GM18873 (cell line): ENCODE data around the gene SLC9B1.
"Not testable (repeated sequence)": the region's sequence is repeated elsewhere in the genome, so short reads cannot be mapped to it uniquely, and the experiment has no call there.

Experiments
- ATAC-seq: cut with Tn5 transposase; IDR thresholded peaks from one replicate; pipeline ENCODE4 v1.9.1; 2021; ENCODE audit warnings: mild to moderate bottlenecking, moderate library complexity, moderate number of reproducible peaks; ENCODE audit not compliant: unreplicated experiment, low FRiP score

The SLC9B1 gene

DNA sequence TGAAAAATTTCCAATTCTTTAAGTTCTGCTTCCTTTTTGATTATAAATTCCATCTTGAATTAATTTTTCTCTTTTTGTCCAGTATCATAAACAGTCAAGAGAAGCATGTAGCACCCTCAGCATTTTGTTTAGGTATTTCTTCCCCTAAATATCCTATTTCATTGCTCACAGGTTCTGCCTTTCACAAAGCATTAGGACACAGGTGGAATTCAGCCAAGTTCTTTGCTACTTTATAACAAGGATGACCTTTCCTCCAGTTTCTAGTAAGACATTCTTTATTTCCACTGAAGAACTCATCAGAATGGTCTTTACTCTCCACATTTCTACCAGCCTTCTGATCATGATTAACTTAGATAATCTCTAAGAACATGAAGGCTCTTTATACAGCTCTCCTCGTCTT is 7.4 kb downstream of the SLC9B1 start:
- ATAC-seq, result no peak

DNA sequence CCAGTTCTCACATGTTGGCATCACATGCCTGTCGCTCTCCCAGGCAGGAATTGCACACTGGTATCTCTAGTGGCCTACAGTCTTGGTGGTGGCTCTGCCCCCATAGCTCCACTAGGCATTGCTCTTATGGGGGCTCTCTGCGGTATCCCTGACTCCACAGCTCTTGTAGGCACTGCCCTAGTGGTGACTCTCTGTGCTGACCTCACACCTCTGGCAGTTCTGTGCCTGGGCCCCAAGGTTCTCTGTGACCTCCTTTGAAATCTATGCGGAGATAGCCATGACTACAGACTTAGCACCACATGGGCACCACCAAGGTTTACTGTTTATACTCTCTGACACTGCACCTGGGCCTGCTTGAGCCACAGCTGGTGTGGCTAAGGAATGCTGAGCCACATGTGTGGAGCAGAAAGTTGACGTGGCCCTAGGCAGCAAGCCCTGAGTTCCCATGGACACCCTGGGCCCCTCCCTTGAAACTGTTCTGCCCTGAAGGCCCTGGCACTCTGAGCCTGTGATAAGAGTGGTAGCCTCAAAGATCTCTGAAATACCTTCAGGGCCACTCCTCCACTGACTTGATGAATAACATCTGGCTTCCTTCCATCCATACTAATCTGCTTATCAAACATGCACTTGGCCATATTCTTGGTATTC is 8.0 kb downstream of the SLC9B1 start:
- no peak for ATAC-seq

DNA sequence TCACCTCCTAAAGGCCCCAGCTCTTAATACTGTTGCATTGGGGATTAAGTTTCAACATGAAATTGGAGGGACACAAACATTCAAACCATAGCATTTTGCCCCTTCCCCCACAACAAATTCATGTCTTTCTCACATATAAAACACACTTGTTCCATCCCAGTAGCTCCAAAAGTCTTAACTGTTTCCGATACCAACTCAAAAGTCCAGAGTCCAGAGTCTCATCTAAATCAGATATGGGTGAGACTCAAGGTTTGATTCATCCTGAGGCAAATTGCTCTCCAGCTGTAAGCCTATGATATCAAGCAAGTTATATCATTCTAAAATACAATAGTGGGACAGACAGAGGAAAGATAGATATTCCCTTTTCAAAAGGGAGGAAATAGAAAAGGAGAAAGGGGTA is 8.7 kb downstream of the SLC9B1 start:
- ATAC-seq, result no peak

DNA sequence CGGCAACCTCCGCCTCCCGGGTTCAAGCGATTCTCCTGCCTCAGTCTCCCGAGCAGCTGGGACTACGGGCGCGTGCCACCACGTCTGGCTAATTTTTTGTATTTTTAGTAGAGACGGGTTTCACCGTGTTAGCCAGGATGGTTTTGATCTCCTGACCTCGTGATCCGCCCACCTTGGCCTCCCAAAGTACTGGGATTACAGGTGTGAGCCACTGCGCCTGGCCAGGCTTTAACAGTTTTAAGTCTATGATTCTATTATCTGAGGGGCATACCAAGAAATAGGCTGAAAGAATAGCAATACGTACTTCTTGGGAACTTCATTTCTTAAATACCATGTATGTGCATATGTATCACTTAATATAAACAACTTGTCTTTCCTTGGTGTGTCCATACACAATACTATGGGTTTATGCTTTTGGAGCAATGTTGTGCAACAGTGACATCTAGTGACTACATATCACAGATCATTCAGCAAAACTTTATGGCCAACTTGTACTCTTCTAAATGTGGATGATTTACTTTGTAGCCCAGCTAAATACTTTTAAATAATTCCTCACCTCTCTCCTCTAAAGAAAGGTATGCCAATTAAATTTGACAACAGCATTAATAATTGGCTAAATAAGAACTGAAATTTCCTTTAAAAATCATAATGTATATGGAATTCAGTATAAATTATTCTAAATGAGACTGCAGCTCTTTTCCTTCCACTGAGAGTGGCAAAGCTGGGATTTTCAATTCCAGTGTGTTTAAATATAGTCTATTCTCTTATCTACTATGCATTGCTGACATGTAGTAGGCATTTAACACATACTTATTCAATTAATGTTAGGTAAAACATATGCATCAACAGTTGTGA is 10.4 kb downstream of the SLC9B1 start:
- ATAC-seq, result peak; percentile 63

DNA sequence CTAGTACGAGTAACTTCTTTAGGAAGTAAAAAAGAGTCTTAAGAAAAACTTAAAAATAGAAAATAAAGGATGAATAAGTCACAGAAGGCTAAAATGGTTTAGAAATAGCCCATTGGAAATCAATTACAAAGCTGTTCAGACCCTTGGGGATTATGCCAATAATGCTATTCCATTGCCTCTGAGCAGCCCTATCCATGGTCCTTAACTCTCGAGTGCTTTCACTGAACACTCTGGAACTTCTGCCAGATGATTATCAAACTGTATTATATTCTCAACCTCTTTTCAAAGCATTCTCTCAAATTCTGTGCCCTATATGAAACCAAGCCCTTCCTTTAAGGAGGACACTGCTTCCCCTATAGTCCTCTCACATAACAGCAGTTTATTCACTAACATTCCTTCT is 17.0 kb downstream of the SLC9B1 start:
- ATAC-seq, result no peak

DNA sequence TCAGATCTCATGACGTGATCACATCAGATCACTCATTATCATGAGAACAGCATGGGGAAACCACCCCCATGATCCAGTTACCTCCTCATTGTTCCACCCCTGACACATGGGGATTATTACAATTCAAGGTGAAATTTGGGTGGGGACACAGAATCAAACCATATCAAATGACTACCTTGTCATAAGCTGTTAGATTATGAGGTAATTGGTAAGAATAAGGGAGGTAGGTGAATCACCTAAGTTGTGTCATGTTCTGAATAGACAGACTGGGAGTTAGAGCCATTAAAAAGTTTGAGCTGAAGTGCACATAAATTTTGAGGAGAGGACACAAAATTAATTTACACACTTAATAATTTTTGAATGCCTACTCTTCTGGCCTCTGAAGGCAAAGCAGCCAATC is 24.7 kb downstream of the SLC9B1 start:
- ATAC-seq, result no peak

DNA sequence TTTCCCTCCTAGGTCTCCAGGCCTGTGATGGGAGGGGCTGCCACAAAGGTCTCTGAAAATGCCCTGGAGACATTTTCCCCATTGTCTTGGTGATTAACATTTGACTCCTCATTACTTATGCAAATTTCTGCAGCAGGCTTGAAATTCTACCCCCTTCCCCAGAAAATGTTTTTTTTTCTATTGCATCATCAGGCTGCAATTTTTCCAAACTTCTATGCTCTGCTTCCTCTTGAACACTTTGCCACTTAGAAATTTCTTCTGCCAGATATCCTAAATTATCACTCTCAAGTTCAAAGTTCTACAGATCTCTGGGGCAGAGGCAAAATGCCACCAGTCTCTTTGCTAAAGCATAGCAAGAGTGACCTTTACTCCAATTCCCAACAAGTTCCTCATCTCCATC is 25.5 kb downstream of the SLC9B1 start:
- not testable (repeated sequence) for ATAC-seq

DNA sequence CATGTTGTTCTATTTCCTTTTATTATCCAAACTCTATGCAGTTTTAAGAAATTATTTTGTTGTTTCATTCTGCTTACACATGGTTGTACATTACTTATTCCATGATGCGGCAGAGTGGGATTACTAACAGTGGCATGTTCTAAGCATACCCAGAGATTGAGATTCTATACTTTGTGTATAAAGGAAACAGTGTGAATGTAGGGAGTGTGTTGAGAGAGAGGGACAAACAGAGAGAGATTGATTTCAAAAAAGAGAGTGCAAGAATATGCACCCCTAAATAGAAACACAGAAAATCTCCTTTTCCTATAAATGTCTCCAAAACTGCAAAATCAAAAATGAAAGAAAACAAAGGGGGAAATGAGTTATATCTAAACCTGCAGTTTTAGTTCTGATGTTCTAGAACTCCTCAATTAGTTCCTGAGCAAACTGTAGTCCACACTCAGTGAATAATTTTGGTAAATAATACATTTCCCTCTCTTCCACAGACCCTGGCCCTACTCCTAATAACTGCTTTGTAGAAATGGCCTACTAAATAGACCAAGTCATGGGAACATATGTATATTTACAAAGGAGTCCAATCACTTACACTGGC is 31.0 kb downstream of the SLC9B1 start:
- ATAC-seq, result no peak

DNA sequence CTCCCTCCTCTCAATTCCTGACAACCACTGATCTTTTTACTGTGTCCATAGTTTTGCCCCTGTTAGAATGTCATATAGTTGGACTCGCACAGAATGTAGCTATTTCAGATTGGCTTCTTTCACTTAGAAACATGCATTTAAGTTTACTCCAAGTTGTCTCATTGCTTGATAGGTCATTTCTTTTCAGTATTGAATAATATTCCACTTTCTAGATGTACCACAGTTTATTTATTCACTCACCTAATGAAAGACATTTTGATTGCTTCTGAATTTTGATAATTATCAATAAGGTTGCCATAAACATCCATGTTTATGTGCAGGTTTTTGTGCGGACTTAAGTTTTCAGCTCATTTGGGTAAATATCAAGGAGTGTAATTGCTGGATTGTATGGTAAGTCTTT is 38.5 kb downstream of the SLC9B1 start:
- ATAC-seq, result no peak

DNA sequence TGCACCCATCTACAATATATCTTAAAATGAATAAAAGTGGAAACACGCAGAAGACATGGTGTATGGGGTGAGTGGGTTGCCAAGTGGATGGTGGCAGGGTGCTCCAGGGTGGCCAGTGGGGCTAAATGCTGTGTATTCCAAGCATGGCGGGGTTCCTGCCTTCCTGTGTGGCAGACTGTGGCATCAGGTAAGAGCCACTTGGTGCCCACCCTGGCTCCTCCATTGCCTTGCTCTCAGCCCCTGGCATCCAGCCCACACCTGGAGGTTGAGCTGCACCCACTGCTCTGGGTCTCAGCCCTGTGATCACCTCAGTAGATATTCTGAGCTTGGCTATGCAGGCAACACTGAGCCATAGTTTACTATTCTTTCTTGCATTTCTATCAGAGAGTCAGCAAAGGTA is 57.7 kb downstream of the SLC9B1 start:
- ATAC-seq, result not testable (repeated sequence)

DNA sequence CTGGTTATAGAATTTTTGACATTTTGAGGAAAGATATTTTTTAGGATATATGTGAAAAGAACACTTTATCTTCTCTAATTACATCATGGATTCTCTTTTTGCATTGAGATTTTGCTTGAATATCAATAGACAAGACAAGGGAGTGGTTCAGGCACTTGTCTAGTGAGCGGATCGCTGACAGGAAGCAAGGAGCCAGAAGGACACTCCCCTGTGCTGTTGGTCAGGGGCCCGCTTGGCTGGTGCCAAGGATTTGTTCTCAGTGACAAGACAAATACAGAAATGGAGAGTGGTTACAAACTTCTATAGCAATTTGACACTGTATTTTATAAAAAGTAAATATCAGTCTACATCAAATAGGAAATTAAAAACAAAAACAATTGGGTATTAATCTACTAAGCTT is 60.0 kb downstream of the SLC9B1 start:
- ATAC-seq, result no peak

DNA sequence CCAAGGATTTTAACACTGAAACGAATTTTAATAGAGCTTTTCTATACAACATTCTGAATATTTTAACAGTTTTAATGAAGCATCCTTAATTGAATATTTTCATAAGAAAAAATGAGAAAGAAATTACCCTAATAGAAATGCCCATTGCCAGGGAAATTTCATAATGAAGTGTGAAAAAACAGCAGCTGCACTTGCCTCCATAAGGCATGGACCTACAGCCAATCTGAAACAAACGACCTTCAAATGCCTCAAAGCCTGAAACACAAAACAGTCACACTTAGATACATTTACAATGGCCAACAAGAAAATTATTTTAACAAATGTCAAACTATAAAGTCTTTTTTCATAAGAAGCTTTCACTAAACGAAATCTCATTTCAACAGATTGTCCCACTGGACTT is 74.4 kb downstream of the SLC9B1 start:
- no peak for ATAC-seq

DNA sequence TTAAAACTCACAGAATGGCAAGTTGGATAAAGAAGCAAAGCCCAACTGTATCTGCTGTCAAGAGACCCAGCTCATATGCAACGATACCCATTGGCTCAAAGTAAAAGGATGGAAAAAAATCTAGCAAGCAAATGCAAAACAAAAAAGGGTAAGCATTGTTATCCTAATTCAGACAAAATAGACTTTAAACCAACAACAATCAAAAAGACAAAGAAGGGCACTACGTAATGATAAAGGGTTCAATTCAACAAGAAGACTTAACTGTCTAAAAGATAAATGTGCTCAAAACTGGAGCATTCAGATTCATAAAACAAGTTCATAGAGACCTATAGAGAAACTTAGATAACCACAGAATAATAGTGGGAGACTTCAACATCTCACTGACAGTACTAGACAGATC is 81.4 kb downstream of the SLC9B1 start:
- ATAC-seq, result not testable (repeated sequence)

DNA sequence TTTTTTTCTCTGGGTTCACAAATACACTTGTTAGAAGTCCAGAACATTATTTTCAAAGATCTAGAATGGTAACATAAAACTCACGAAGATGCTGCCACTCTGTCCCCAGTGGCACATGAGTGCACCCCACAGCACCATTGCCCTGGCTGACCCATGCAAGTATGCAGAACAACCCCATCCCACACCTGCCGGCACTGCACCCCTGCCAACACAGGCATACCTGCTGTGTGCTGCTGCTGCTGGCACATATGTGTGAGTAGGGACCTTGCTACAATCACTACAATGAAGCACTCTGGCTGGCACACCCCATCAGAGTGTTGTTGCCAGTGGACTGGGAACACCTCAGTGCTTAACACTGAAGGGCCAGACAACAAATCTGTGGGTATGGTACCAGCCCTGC is 83.8 kb downstream of the SLC9B1 start:
- ATAC-seq, result no peak

DNA sequence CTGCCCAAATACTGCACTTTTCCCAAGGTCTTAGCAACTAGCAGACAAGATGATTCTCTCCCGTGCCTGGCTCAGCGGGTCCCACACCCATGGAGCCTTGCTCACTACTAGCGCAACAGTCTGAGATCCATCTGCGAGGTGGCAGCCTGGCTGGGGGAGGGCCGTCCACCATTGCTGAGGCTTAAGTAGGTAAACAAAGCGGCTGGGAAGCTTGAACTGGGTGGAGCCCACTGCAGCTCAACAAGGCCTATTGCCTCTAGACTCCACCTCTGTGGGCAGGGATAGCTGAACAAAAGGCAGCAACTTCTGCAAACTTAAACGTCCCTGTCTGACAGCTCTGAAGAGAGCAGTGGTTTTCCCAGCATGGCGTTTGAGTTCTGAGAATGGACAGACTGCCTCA is 99.8 kb downstream of the SLC9B1 start:
- not testable (repeated sequence) for ATAC-seq

DNA sequence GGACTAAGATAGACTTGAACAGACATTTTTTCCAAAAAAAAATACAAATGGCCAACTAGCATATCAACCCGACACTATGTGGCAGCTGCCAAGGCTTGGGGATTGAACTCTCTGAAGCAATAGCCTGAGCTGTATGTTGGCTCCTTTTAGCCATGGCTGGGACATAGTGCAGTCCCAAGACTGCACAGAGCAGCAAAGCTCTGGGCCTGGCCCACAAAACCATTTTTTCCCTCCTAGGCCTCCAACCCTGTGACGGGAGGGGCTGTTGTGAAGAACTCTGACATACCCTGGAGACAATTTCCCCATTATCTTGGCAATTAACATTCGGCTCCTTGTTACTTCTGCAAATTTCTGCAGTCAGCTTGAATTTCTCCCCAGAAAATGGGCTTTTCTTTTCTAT is 100.6 kb downstream of the SLC9B1 start:
- no peak for ATAC-seq

DNA sequence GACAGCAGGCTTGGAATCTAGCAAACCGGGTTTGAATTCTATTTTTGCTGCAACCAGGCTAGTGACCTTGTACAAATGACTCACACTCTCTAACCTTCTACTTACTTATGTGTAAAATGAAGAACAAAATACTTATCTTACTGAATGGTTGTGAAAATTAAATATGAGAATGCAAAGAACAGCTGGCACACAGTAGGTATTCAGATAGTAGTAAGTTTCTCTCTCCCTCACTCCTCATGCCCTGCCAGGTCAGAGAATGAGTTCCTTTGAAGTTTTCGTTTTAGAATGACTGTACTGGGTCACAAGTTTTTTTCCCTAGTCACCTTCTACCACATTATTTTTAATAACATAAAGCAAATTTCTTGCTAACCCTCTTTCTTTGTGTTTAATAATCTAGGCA is 117.7 kb downstream of the SLC9B1 start:
- no peak for ATAC-seq

DNA sequence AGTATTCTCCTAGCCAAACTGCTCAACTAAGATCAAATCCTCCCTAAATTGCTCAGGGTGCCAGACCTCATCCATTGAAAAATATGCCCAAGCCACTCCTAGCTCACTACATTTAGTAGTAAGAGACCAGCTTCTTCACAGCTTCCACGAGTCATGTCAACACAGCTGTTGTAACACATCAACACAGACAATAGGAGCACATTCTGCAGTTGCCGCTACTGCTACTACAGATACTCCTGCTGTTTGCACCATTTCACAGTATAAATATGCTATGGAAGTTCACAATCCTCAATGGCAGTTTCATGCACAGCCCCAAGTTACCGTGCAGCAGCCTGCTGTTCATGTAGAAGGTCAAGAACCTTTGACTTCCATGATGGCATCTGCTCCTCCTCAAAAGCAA is 121.9 kb downstream of the SLC9B1 start:
- not testable (repeated sequence) for ATAC-seq

DNA sequence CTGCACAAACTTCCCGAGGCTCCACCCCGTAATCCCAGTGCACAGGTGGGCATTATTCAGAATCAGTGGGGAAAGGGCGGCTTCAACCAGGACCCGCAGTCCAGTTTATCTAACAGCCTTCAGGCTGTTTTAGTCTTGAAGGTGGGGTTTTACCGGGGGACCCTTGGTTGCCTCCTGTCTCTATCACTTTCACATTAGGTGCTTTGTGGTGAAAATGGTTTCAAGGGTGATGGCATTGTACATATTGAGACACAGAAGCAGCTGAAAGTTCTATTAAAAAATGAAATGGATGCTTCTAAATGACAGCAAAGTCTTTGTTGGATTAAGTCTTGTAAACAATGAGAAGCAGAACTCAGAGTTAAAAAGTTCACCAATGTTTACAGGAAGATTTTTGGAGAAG is 123.0 kb downstream of the SLC9B1 start:
- ATAC-seq, result not testable (repeated sequence)

DNA sequence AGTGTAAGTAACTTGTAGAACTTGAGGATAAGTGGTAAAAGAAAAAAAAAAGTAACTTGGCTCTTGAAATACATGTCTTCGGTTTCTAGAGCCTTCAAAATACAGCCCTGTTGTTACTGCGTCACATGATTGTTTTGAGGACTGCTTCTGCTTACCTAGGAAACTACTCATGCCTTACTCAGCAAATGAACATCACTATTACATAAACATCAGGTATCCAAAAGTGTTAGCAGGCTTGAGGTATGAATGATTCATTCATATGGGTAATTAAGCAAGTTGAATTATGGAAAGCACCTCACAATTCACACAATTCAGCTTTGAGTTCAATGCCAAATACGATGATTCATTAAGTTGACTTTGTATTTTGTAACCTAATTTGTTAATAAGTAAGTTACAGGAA is 129.6 kb downstream of the SLC9B1 start:
- not testable (repeated sequence) for ATAC-seq

DNA sequence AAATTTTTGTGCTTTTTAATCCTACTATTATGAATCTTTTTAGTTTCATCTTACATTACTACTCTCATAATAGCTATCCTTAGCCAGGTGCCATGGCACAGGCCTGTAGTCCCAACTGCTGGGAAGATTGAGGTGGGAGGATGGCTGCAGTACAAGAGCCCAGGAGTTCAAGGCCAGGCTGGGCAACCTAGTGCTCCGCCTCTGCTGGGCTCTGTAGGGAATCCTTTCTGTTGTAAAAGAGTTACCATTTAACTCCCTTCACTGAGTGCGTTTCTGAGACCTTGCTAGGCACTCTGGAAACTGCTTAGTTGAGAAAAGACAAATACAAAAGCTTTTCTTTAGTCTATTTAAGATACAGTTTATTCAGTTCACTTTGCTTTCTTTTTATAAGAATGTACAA is 130.9 kb downstream of the SLC9B1 start:
- ATAC-seq, result not testable (repeated sequence)

DNA sequence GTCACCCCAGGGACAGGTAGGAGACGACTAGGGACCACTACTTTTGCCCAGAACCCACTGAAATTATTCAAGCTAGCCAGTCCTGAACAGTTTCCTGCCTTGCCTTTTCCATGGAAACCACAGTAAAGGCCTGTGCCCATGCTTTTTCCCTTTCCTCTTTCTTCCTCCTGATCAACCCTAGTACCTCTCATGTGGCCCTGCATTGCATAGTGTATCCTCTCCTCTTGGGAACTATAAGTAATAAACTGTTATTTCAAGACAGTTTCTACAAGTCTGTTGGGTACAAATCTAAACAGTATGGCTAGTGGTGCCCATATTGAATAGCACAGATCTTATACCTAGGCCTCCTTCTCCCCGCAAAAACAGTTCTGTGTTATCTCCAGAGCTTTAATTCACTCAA is 136.2 kb downstream of the SLC9B1 start:
- ATAC-seq, result no peak
